Motor neuron (in vitro differentiated cells): ENCODE results near the gene LMX1A. TPM values are rescaled to one million over a fixed set of nuclear protein-coding genes. Genes with fewer than 3 reads are reported as not detected.

Experiments used
- ATAC-seq, 8 experiments: fragments of 200-7000 bp; cut with Tn5 transposase; replicated peaks in 6 of 8; 2 replicates each; pipeline ENCODE4 v1.8.0; 2021; ENCODE audit warnings: mild to moderate bottlenecking in 8 of 8, moderate library complexity in 8 of 8
- H3K27ac ChIP-seq, 2 donors: fragments of 250-450 bp; sonication (Bioruptor Pico); 2 replicates each; pipeline ENCODE4 v1.9.0; 2021; ENCODE audit warnings: antibody characterized with exemption in 2 of 2, mild to moderate bottlenecking in 2 of 2, moderate library complexity in 1 of 2
- H3K4me1 ChIP-seq, 2 donors: fragments of 250-450 bp; sonication (Bioruptor Pico); replicated peaks in 1 of 2; 2 replicates each; pipeline ENCODE4 v1.6.1; 2021; ENCODE audit warnings: antibody characterized with exemption in 2 of 2, mild to moderate bottlenecking in 2 of 2, moderate library complexity in 1 of 2
- H3K4me3 ChIP-seq, 5 donors: fragments of 250-450 bp; sonication (Bioruptor Pico); 2 replicates each; pipeline ENCODE4 v1.9.0; 2021; ENCODE audit warnings: antibody characterized with exemption in 5 of 5, mild to moderate bottlenecking in 5 of 5, moderate library complexity in 4 of 5
- WGBS, 10 experiments: fragments of 450-650 bp; shearing (Covaris generic); methylation state at CpG; one replicate each; pipeline ENCODE4 v1.0.0; 2022; 5-methylcytosine and 5-hydroxymethylcytosine counted together
- in situ Hi-C, 9 experiments: fragments of 400-800 bp; cut with MboI; loops; one replicate each; pipeline ENCODE4 v1.15.0; 2021; ENCODE audit warnings: low sequenced_read_pairs in 9 of 9, low pct_unique_long_range_greater_than_20kb in 2 of 9; ENCODE audit not compliant: unreplicated experiment in 9 of 9
- total RNA-seq, 8 experiments: library from RNA; unstranded; fragments of 300-600 nt; gene quantifications; 2 replicates each; pipeline versions ENCODE4 v1.2.3 to v1.2.4, GENCODE V29; 2022

The LMX1A gene
- total RNA-seq, 8 experiments from 2014 or later = 0.09 to 0.57 (median 0.16) TPM; not detected in 2

- Histone ChIP-seq H3K27ac (no peak overlapping the region), H3K4me1 (no peaks in the 10 kb centered on the region), H3K4me3 (no peak overlapping the region)
- 20 to 95% (median 83%) methylated on average over 1 to 2 of the region's 4 CpGs; no CpG with 5 or more reads in 3 of the 10 experiments for WGBS, 10 experiments
- ATAC-seq = no peak
- in situ Hi-C loops = no loop called here
Observed at GRCh38 chr1:165185161-165185889, 171.2 kb downstream of the LMX1A start.

GRCh38 chr1:165182975-165183374, 173.5 kb downstream of the LMX1A start:
- Histone ChIP-seq H3K4me1 (no peaks in the 10 kb centered on the region), H3K4me3 (no peak overlapping the region), H3K27ac (no peak overlapping the region)
- WGBS, 10 experiments = 0 to 86% (median 71%) methylated on average over 1 to 3 of the region's 3 CpGs; no CpG with 5 or more reads in 4 of the 10 experiments
- in situ Hi-C loops = no loop called here
- no peak for ATAC-seq

GRCh38 chr1:165179306-165179705, 177.2 kb downstream of the LMX1A start:
- Histone ChIP-seq H3K27ac (no peak overlapping the region), H3K4me3 (no peak overlapping the region), H3K4me1 (peaks cover 6 to 8% of the 10 kb centered on the region in 2 donors)
- in situ Hi-C loops = no loop called here
- 8 to 76% (median 57%) methylated on average over 1 to 5 of the region's 6 CpGs; no CpG with 5 or more reads in 4 of the 10 experiments for WGBS, 10 experiments
- ATAC-seq = no peak

GRCh38 chr1:165174491-165174890, 182.0 kb downstream of the LMX1A start:
- Histone ChIP-seq H3K27ac (no peak overlapping the region), H3K4me1 (peaks cover 9 to 11% of the 10 kb centered on the region in 2 donors), H3K4me3 (no peak overlapping the region)
- WGBS, 10 experiments = 0 to 66% (median 51%) methylated on average over 1 to 4 of the region's 4 CpGs; no CpG with 5 or more reads in 4 of the 10 experiments
- in situ Hi-C loops = no loop called here
- ATAC-seq = peak in 5 of 8 experiments; percentile 25 to 98 (median 89)

GRCh38 chr1:165173818-165174217, 182.7 kb downstream of the LMX1A start:
- H3K27ac ChIP-seq = no peak overlapping the region
- in situ Hi-C loops = no loop called here
- 20 to 98% (median 87%) methylated on average over 2 to 4 of the region's 4 CpGs; no CpG with 5 or more reads in 1 of the 10 experiments for WGBS, 10 experiments

GRCh38 chr1:165173409-165173808, 183.1 kb downstream of the LMX1A start:
- Histone ChIP-seq H3K4me3 (no peak overlapping the region), H3K27ac (no peak overlapping the region), H3K4me1 (peaks cover 9 to 11% of the 10 kb centered on the region in 2 donors)
- ATAC-seq = no peak
- WGBS, 10 experiments = 0 to 89% (median 71%) methylated on average over 1 to 2 of the region's 2 CpGs; no CpG with 5 or more reads in 4 of the 10 experiments
- in situ Hi-C loops = no loop called here

More at GRCh38 chr1:165173818-165174217, 182.7 kb downstream of the LMX1A start:
- Histone ChIP-seq H3K4me1 (peaks cover 9 to 11% of the 10 kb centered on the region in 2 donors), H3K4me3 (no peak overlapping the region)
- ATAC-seq = no peak

GRCh38 chr1:165172666-165173065, 183.8 kb downstream of the LMX1A start:
- no peak overlapping the region for H3K4me3 ChIP-seq
- peaks cover 9 to 11% of the 10 kb centered on the region in 2 donors for H3K4me1 ChIP-seq
- H3K27ac ChIP-seq = no peak overlapping the region
- ATAC-seq = no peak
- in situ Hi-C loops = no loop called here
- WGBS, 10 experiments = 0 to 100% (median 86%) methylated on average over 1 to 2 of the region's 2 CpGs

- in situ Hi-C loops = no loop called here
- H3K4me3 ChIP-seq = no peak overlapping the region
- no peak overlapping the region for H3K27ac ChIP-seq
- WGBS, 10 experiments = 0 to 97% (median 81%) methylated on average over 1 to 3 of the region's 3 CpGs; no CpG with 5 or more reads in 3 of the 10 experiments
- peaks cover 7% of the 10 kb centered on the region in 2 donors for H3K4me1 ChIP-seq
- no peak for ATAC-seq
Observed at GRCh38 chr1:165169729-165170128, 186.8 kb downstream of the LMX1A start.

GRCh38 chr1:165169028-165169427, 187.5 kb downstream of the LMX1A start:
- WGBS, 10 experiments = 0 to 83% (median 41%) methylated on average over 1 of the region's 1 CpG; no CpG with 5 or more reads in 4 of the 10 experiments
- peaks cover 0 to under 1% of the 10 kb centered on the region in 2 donors for H3K4me1 ChIP-seq
- H3K4me3 ChIP-seq = no peak overlapping the region
- in situ Hi-C loops = no loop called here
- no peak for ATAC-seq
- no peak overlapping the region for H3K27ac ChIP-seq

- Histone ChIP-seq H3K4me1 (no peaks in the 10 kb centered on the region), H3K27ac (no peak overlapping the region), H3K4me3 (no peak overlapping the region)
- WGBS, 10 experiments = 0 to 92% (median 68%) methylated on average over 1 to 4 of the region's 4 CpGs; no CpG with 5 or more reads in 3 of the 10 experiments
- in situ Hi-C loops = no loop called here
- peak in 2 of 8 experiments; percentile 81 to 96 for ATAC-seq
Observed at GRCh38 chr1:165168467-165168866, 188.0 kb downstream of the LMX1A start.

- WGBS, 10 experiments = 10 to 90% (median 70%) methylated on average over 1 to 9 of the region's 11 CpGs; no CpG with 5 or more reads in 3 of the 10 experiments
- no peak for ATAC-seq
- in situ Hi-C loops = no loop called here
Observed at GRCh38 chr1:165162671-165163241, 193.8 kb downstream of the LMX1A start.

GRCh38 chr1:165161130-165161529, 195.4 kb downstream of the LMX1A start:
- Histone ChIP-seq H3K27ac (no peak overlapping the region), H3K4me3 (no peak overlapping the region), H3K4me1 (no peaks in the 10 kb centered on the region)
- no peak for ATAC-seq
- WGBS, 10 experiments = 24 to 88% (median 59%) methylated on average over 1 to 4 of the region's 4 CpGs; no CpG with 5 or more reads in 2 of the 10 experiments
- in situ Hi-C loops = no loop called here

More at GRCh38 chr1:165162671-165163241, 193.8 kb downstream of the LMX1A start:
- no peaks in the 10 kb centered on the region for H3K4me1 ChIP-seq
- H3K4me3 ChIP-seq = no peak overlapping the region
- no peak overlapping the region for H3K27ac ChIP-seq

- no peaks in the 10 kb centered on the region for H3K4me1 ChIP-seq
- no peak overlapping the region for H3K27ac ChIP-seq
- no peak overlapping the region for H3K4me3 ChIP-seq
- no peak for ATAC-seq
- WGBS, 10 experiments = 0 to 74% (median 69%) methylated on average over 1 to 5 of the region's 5 CpGs; no CpG with 5 or more reads in 3 of the 10 experiments
- in situ Hi-C loops = no loop called here
Observed at GRCh38 chr1:165153182-165153581, 203.3 kb downstream of the LMX1A start.
